ENCODE measurements around the gene CNTNAP2.
"Not testable (repeated sequence)": the region's sequence is repeated elsewhere in the genome, so short reads cannot be mapped to it uniquely, and the experiment has no call there.

Gene CNTNAP2

GRCh38 chr7:148436571-148436970 lies 2320.0 kb downstream of the CNTNAP2 start:
- no peak for DNase-seq

DNA sequence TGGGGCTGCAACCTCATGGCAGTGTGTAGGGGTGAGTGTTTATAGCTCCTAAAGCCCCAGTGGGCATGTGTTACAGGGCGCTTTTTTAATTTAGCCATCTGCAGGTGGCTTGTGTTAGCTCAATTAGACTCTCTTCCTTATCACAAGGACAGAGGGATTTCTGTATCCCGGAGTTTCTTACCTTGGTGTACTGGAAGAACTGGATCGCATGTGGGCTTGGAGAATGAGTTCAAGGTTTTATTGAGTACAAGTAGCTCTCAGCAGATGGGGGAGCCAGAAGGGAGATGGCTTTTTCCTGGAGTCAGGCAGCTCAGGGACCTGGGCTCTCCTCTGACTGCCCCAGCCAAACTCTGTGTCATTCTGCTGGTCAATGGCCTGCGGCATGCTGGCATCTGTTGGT lies 2320.4 kb downstream of the CNTNAP2 start:
- DNase-seq = no peak

GRCh38 chr7:148442141-148442655 lies 2325.6 kb downstream of the CNTNAP2 start:
- DNase-seq = no peak

DNA sequence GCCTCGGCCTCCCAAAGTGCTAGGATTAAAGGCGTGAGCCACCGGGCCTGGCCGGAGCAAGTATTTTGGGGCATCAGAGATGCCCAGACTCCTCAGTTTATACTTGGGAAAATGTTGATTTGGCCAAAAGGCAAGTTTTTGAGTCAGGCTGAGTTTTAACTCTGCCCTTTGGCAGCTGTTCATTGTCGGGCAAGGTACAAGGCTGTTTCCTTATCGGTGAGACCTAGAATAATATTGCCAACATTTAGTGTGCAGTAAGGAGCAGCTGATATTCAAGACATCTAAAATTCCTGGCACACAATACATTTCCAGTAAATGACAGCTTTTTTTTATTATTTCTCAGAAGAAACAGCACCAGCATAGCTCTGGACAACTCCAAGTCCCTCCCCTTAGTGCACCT lies 2326.3 kb downstream of the CNTNAP2 start:
- DNase-seq = no peak

DNA sequence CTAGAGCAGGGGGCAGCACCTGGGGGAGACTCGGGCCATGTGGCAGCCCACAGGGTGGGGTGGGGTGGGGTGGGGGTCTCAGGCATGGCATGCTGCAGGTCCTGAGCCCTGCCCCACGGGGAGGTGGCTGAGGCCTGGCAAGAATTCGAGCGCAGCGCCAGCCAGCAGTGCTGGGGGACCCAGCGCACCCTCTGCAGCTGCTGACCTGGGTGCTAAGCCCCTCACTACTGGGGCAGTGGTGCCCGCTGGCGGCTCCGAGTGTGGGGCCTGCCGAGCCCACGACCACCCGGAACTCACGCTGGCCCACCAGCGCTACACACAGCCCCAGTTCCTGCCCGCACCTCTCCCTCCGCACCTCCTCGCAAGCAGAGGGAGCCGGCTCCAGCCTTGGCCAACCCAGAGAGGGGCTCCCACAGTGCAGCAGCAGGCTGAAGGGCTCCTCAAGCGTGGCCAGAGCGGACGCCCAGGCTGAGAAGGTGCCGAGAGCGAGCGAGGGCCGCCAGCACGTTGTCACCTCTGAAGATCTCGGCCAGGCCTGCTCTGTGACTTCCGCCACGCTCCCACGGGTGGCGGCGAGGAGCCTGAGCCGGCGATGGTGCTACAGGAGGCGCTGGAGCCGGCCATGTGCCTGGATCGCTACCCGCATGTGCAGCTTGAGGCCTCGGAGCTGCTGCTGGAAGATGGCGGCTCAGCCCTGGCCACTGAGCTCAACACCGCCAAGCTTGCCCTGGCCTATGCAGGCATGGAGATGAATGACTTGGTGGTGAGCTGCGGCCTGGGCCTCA lies 2328.9 kb downstream of the CNTNAP2 start:
- no peak for DNase-seq

- DNase-seq = no peak
Observed at GRCh38 chr7:148447221-148447849, 2330.7 kb downstream of the CNTNAP2 start.

GRCh38 chr7:148451526-148451925 lies 2334.9 kb downstream of the CNTNAP2 start:
- DNase-seq = not testable (repeated sequence)

- DNase-seq = no peak
Observed at GRCh38 chr7:148456351-148456750, 2339.8 kb downstream of the CNTNAP2 start.

GRCh38 chr7:148457310-148457921 lies 2340.8 kb downstream of the CNTNAP2 start:
- DNase-seq = no peak

DNA sequence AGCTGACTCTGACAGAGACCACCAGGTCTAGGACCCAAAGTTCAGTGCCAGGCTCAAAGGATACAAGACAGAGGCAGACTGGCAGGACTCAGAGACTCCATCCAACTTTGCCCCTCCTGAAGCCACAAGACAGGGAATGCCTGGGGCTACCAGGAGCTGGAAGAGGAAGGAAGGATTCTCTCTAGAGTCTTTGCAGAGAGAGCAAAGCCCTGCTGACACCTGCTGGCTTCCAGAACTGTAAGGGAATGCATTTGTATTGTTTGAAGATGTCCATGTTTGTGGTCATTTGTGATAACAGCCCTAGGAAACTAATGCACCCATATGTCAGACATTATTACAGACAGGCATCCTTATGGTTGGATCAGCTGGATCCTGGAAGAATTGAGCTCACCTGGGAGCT lies 2341.7 kb downstream of the CNTNAP2 start:
- DNase-seq = no peak

GRCh38 chr7:148461392-148462179 lies 2345.0 kb downstream of the CNTNAP2 start:
- no peak for DNase-seq

DNA sequence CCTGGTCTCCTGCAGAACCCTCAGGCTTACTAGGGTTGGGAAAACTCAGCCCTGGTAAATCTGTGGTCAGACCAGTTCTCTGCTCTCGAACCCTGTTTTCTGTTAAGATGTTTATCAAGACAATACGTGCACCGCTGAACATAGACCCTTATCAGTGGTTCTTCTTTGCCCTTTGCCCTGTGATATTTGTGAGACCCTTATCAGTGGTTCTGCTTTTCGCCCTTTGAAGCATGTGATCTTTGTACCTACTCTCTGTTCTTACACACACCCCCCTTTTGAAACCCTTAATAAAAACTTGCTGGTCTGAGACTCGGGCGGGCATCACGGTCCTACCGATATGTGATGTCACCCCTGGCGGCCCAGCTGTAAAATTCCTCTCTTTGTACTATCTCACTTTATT lies 2346.2 kb downstream of the CNTNAP2 start:
- not testable (repeated sequence) for DNase-seq

- no peak for DNase-seq
Observed at GRCh38 chr7:148463210-148463609, 2346.6 kb downstream of the CNTNAP2 start.

DNA sequence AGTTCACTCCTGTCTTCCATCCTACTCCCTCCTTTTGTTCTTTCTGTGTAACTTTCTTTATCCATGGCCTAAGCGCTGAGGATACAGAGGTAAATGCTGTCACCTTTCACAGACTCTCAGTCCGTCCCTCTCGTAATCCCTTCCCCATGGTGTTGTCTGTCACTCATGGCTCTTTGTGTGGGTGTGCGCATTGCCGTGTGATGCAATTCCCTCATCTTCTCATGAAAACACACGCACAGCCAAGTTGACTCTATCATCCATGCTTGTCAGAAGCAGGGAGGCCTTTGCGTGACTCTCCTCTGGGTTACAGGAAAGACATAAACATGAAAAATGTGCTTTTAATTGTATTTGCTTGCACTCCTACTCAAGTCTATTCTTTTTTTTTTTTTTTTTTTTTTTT lies 2348.3 kb downstream of the CNTNAP2 start:
- no peak for DNase-seq

GRCh38 chr7:148465441-148465840 lies 2348.8 kb downstream of the CNTNAP2 start:
- DNase-seq = not testable (repeated sequence)

GRCh38 chr7:148466120-148466519 lies 2349.5 kb downstream of the CNTNAP2 start:
- no peak for DNase-seq

- no peak for DNase-seq
Observed at GRCh38 chr7:148468700-148469098, 2352.1 kb downstream of the CNTNAP2 start.
